HG02588 (cell line): ENCODE measurements around the gene ZC3H14.

ENCODE experiments used
- ATAC-seq: cut with Tn5 transposase; IDR thresholded peaks from one replicate; pipeline ENCODE4 v1.9.1; 2021; ENCODE audit warnings: mild to moderate bottlenecking, moderate library complexity; ENCODE audit not compliant: unreplicated experiment

Gene ZC3H14

DNA sequence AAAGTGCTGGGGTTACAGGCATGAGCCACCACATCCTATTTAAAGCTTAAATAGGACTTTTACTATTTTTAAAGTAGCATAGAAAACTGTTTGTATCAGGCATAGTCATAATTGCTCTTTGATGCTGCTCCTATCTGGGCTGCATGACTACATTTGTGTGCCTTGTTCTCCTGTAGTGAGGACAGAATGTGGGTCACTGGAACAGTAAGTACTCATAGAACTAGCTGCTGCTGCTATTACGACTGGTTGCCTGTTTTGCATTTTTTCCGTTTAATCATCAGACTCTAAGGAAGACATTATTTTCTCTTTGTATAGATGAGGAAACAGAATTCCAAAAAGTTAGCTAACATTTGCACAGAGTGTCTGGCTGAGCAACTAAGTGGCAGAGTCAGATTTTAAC lies 42.8 kb downstream of the ZC3H14 start:
- ATAC-seq = no peak

DNA sequence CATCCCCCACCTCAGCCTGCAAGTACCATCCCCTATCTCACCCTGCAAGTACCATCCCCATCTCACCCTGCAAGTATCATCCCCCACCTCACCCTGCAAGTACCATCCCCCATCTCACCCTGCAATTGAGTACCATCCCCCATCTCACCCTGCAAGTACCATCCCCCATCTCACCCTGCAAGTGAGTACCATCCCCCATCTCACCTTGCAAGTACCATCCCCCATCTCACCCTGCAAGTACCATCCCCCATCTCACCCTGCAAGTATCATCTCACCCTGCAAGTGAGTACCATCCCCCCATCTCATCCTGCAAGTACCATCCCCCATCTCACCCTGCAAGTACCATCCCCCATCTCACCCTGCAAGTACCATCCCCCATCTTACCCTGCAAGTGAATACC lies 45.0 kb downstream of the ZC3H14 start:
- ATAC-seq = no peak

DNA sequence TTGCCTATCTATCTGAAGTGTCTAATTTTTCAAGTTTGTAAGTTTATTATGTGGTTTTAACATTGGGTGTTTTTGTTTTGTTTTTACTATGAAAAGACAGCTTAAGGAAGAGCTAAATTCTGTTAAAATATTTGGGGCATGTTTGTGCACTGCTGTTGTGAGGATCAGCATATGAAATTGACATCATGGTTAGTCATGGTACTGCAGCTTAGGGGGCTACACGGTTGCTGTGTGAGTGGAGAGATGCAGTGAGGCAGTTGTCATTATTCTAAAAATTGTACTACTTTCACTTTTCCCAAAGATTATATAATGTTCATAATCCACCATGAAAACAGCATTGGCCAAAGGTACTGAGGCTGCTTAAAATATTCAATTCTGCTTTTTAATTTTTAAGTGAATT lies 49.0 kb downstream of the ZC3H14 start:
- ATAC-seq = no peak

DNA sequence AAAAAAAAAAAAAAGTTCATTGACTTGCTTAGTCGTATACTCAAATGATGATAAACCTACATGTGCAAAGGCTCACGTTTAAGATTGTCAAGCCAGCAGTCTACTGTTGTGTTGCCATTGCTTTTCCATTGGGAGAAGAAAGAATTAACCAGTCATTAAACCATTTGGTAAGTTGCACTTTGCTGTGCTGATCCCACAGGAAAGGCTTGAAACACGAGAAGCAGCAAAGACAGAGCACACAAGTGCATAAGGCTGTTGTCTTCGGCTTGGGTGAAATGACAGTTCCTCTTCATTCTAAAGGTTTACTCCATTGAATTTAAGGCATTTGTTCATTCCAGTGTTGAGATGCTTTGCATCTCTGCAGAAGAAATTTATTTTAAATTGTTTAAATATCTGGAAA lies 50.1 kb downstream of the ZC3H14 start:
- ATAC-seq = no peak

DNA sequence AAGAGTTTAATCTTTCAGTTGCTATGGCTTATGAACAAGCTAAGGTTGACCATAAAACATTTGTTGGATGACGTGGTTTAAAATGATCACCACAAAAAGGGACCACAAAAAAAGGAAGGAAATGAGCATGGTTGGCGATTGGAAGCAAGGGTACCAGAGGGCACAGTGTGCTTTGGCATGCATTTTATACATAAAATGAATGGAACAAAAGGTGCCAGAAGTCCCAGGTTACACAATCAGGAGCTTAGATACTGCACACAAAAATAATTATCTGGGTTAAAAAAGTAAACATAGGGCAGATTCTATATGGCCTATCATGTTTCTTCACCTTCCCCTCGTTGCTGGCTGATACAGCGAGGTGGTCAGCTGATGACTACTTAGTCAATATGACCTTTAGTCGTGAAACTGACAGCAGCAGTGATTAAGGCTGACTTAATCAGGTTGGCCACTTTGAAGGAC lies 50.7 kb downstream of the ZC3H14 start:
- ATAC-seq = peak; percentile 48

DNA sequence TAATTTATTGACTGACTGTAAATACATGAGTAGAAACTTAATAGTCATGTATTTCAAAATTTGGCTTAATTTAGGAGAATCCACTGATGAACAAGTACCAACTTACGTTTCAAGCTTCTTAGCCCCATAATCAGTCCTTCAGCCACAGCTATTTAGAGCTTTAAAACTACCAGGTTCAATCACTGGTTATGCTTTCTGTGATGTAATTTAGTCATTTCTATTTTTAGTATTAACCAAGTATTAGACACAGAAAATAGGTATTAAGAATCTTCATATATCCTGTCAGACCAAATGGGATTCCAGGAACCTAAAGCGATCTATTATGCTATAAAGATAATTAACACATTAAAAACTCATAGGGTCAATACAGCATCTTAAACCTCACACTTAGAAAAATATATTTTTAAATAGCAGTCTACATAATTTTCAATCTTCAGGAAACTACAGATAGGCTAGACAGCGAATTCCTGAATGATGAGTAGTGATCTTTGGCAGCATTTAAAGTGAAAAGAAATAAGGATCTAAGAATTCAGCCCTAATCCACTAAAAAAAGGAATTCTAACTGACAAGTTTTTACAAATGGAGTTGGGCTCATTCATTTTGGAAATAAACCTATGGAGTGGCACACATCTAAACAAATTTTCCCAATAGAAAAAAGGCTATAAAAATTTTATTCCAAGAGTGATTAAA lies 51.5 kb downstream of the ZC3H14 start:
- peak; percentile 45 for ATAC-seq

DNA sequence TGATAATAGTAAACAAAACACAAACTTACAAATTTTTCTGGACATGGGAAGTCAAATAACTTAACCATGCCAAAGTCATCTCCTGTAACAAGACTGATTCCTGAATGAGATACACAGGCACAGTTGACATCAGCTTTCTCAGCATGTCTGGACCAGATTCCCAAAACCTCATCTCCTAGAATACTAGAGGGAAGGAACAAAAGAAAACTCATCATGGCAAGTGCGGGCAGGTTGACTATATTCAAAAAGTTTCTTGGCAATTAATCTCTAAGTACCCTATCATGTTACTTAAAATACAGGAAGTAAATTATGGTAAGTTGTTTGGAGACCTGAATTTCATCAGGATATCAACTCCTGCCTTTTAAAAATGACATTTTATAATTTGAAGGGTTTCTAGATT lies 53.9 kb downstream of the ZC3H14 start:
- no peak for ATAC-seq

DNA sequence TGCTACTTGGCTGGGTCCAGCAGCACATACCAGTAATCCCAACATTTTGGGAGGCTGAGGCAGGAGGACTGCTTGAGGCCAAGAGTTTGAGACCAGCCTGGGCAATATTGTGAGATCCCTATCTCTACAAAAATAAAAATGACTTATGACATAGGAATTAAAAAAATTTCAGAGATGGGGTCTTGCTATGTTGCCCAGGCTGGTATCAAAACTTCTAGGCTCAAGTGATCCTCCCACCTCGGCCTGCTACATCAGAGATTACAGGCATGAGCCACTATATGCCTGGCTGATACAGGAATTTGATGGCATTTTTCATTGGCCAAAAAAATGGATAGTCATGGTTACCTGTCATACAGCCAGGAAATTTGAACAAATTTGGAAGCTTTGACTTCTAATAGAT lies 54.6 kb downstream of the ZC3H14 start:
- no peak for ATAC-seq

DNA sequence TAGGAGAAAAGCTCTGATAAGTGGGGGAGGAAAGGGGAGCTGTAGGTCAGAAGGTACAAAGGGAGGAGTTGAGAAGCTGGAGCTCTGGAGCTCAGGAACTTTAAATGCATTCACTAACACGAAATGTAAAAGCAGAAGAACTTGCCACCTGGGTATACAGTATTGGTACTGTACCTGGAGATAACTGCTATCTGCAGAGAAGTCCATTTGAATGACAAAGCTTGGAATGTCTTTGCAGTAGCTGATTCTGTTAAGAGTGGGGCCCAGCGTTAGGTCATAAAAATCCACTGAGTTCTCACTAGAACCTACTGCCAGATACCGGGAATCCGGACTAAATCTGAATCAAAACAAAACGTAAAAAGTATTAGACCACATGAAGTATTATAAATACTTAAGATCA lies 55.6 kb downstream of the ZC3H14 start:
- ATAC-seq = no peak

DNA sequence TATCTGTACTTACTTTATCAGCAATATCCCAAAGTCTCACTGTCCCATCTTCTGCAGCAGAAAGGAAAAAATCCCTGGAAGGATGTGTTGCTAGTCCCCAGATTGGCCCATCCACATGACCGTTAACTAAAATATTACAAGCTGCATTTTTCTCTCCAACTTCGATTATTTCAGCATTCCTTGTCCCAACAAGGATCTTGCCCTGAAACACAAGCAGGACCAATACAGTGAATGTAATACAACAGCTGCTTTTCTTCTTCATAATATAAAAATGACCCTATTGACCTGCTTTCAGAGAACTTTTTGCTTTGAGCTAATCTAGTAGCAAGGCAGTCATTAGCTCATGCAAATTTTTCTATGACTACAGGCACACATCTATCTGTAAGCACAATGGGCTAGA lies 58.3 kb downstream of the ZC3H14 start:
- no peak for ATAC-seq

DNA sequence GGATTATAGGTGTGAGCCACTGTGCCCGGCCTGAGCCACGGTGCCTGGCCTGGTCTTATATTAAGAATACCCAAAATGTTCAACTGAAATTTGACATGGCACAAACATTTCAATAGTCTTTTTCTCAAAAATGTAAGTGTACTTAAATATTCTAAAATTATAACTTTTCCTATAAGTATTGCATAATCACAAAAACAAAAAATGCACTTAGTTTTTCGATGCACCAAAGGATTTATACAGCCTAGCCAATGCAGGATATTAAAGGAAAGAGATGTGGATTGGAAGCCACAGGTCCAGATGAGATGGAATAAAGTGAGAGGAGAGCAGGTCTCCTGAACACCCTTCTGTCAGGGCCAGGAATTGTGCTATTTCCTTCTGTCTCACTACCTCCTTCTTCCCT lies 62.8 kb downstream of the ZC3H14 start:
- ATAC-seq = no peak

DNA sequence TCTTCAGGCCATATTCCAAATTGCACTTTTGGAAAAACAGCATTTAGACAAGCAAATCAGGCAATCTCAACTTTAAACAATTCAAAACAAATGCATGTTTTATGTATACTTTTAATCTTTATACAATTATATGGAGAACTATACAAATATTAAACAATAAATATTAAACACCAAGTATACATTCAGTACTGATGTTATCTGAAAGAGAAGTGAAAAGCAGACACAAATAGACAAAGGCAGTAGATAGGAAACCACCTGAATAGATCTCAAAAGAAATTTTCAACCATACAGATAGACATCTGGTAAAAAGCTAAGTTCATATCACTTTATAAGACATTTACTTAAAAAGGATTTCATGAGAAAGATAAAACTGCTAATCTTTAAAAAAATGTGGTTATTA lies 65.2 kb downstream of the ZC3H14 start:
- ATAC-seq = no peak

DNA sequence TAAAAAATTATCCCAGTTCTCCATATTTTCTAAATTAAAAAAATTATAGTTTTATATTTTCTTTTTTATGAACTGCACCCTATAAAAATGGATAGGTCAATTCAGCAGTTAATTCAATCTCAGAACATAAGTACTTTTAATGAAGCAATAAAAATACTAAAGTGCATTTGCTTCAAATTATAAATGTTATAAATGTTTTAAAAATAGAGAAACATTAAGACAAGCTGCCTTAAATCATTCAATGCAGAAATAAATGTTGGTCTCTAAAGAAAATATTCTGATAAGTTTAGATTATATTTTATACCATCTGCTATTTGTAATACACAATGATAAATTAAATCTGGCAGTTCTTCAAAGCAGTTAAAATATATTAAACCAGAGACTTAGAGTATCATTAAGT lies 65.6 kb downstream of the ZC3H14 start:
- ATAC-seq = no peak

DNA sequence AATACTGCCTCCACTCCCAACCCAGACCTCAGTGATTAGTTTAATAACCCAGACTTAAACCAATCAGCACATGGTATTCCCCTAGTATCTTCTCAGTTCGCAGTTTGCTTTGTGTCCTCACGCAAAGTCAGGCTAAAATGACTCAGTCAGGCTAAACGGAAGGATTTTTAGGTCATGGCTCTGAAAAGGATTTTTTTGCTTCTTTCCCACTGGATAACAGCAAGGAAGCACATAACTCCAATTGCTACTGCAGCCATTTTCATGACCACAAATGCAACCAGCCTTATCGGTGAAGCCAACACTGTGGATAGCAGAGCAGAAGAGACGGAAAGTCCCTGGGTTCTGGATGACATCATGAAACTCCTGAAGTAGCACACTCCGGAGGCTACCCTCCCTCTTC lies 67.7 kb downstream of the ZC3H14 start:
- no peak for ATAC-seq

DNA sequence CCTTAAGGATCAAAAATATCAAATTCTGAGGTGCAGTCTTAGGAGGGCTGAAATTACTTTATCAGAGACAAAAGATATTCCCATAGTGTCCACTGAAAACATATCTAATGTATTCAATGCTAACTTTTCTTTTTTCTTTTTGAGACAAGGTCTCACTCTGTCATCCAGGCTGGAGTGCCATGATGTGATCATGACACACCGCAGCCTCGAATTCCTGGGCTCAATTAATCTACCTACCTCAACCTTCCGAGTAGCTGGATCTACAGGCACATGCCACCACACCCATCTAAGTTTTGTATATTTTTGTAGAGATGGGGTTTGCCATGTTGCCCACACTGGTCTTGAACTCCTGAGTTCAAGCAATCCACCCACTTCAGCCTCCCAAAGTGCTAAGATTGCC lies 68.3 kb downstream of the ZC3H14 start:
- no peak for ATAC-seq

DNA sequence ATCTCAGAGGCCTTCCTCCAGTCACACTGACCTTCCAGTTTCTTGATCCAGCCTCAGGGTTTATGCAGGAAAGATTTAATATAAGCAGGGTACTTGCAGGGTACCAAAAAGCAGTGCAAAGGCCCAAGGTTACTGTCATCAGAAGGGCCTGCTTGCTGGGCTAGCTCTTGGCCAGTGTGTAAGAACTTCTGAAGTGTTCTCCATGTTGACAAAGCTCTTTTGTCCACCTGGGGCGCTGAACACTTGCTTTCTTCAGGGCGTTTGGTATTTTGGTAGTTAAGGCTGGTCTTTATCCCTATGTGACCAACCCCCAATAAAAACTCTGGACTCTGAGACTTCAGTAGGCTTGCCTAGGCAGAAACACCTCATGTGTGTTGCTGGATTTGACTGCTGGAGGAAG lies 69.7 kb downstream of the ZC3H14 start:
- ATAC-seq = no peak

DNA sequence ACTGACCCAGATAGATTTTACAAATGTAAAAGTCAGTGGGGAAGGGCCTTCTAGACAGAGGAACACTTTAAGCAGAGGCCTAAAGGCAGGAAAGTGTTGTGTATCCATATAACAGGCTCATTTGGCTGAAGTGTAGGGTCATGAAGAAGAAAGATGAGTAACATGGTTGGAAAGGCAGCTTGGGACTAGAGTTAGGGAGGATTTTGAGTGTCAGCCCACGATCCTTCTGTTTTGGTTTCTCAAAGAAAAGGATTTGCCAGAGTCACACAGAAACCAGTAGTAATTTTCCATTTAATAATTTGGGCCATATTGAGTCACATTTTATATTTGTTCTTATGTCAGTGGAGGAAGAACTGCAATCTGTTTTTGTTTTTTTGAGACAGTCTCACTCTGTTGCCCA lies 76.4 kb downstream of the ZC3H14 start:
- ATAC-seq = no peak

DNA sequence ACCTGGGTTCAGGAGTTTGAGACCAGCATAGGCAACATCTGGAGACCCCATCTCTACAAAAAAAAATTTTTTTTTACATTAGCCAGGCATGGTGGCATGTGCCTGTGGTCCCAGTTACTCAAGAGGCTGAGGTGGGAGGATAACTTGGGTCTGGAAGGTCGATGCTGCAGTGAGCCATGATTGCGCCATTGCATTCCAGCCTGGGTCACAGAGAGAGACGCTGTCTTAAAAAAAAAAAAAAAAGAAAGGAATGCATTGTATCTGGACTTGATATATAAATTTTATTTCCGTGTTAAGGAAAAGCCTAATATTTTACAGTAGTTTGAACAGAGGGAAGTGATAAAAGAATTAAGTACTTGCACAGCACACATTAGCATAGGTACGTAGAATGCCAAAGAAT lies 97.2 kb downstream of the ZC3H14 start:
- no peak for ATAC-seq

DNA sequence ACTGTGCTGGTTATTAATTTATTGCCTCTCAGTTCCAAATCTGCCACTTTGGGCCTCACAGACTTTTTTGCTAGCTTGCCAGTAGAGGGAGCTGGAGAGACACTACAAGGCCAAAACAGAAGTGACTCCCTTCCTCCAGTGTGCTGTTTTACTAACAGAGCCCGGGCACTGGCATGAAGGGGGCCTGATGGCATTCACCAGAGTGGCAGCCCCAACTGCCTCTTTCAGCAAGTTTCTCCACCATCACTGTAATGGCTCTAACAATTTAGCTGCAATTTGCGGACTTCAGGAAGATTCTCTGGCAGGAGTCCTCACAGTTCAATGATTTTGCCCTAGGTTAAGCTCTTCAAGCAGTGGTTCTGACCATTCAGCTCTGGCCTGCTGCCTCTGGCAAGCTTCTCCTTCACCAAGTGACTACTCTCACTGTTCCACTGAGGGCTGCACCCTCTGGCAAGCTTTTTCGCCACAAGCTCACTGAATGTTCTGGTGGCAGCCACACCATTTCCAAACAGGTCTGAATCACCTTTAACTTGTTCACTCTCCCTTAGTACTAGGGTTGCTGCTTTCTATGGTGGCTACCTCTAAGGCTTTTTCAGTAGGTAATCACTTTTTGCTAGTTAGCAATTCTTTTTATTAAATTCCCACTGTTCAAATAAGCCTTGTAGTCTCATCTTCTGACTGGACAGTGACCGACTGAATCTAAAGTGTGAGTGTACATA lies 104.9 kb downstream of the ZC3H14 start:
- ATAC-seq = peak; percentile 85

DNA sequence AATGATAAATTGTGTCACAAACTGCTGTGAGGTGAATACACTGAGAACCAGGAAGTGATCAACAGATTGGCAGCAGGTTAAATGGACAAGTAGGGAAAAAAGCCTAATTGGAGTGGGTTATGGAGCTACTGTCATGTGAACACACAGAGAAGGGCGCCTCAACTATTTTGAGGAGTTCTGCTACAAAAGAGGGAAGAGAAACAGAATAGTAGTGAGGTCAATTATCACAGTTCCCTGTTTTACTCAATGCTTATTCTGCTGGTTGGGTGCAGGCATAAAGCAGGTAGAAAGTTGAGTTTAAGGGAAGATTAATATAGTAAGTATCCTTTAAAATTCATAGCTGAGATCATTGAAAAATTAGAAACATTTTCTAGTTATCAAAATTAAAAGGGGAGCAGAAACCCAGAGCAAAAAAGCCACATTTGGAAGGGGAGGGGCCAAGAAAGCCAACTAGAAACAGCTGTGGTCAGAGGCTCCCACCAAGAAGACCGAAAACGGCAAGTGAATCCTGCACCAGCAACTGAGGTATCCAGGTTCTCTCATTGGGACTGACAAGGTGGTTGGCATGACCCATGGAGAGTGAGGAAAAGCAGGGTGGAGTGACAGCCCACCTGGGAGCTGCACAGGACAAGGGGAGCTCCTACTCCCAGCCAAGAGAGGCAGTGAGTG lies 105.7 kb downstream of the ZC3H14 start:
- peak; percentile 67 for ATAC-seq

DNA sequence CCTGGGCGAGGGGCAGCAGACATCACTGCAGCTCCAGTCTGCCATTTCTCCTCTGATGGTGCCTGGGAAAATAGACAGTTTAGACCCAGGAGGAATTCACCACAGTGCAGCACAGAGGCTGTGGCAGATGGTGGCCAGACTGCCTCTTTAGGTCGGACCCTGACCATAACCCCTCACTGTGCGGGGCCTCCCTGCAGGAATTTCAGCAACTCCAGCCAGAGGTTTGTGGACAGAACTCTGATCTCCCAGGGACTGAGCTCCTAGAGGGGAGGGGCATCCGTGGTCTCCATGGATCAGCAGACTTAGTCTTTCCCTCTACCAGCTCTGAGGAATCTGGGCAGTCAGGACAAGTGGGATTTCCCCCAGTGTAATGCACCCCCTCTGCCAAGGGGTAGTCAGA lies 106.5 kb downstream of the ZC3H14 start:
- no peak for ATAC-seq
